Mesenchymal stem cell (in vitro differentiated cells and primary cell): ENCODE results near the gene MAN1B1.

Experiments
- DNase-seq: peaks from one replicate; pipeline ENCODE4 v3.0.0-alpha.2; 2013
- H2AFZ ChIP-seq: one replicate; pipeline ENCODE4 v1.6.1; 2013; ENCODE audit warnings: low read depth, mild to moderate bottlenecking, control low read depth, inconsistent platforms, low read length, moderate library complexity
- H2AK5ac ChIP-seq: 2 replicates; pipeline ENCODE4 v1.6.1; 2013; ENCODE audit warnings: low read length, moderate library complexity, mild to moderate bottlenecking, inconsistent platforms; ENCODE audit not compliant: severe bottlenecking
- H2BK120ac ChIP-seq: one replicate; pipeline ENCODE4 v1.6.1; 2013; ENCODE audit warnings: low read depth, mild to moderate bottlenecking, inconsistent platforms, low read length, moderate library complexity
- H2BK12ac ChIP-seq, 2 experiments: one replicate each; pipeline ENCODE4 v1.6.1; 2013; ENCODE audit warnings: inconsistent platforms in 2 of 2, low read length in 2 of 2, mild to moderate bottlenecking in 2 of 2, moderate library complexity in 2 of 2, control low read depth in 1 of 2
- H2BK15ac ChIP-seq: one replicate; pipeline ENCODE4 v1.6.1; 2013; ENCODE audit warnings: mild to moderate bottlenecking, low read depth, inconsistent platforms; ENCODE audit not compliant: poor library complexity, severe bottlenecking
- H2BK5ac ChIP-seq: 2 replicates; pipeline ENCODE4 v1.6.1; 2013; ENCODE audit warnings: low read depth, mild to moderate bottlenecking, low read length, control low read depth, inconsistent platforms; ENCODE audit not compliant: poor library complexity, severe bottlenecking
- H3K14ac ChIP-seq, 2 experiments: one replicate each; pipeline ENCODE4 v1.6.1; 2013; ENCODE audit warnings: inconsistent platforms in 2 of 2, low read length in 2 of 2, control low read depth in 1 of 2, mild to moderate bottlenecking in 1 of 2, moderate library complexity in 1 of 2
- H3K18ac ChIP-seq, 2 experiments: one replicate each; pipeline ENCODE4 v1.6.1; 2013; ENCODE audit warnings: inconsistent platforms in 2 of 2, low read length in 2 of 2, control low read depth in 1 of 2, low read depth in 1 of 2, mild to moderate bottlenecking in 1 of 2
- H3K23ac ChIP-seq, 2 experiments: one replicate each; pipeline ENCODE4 v1.6.1; 2013; ENCODE audit warnings: inconsistent platforms in 2 of 2, low read length in 2 of 2, mild to moderate bottlenecking in 2 of 2, moderate library complexity in 2 of 2, control low read depth in 1 of 2
- H3K27ac ChIP-seq: 2 replicates; pipeline ENCODE4 v1.5.1; 2013; ENCODE audit warnings: mild to moderate bottlenecking, moderate library complexity, low read length, control low read depth, inconsistent platforms; ENCODE audit not compliant: poor library complexity, severe bottlenecking
- H3K27me3 ChIP-seq, 2 experiments: 2 replicates each; pipeline versions ENCODE4 v1.6.1 to v1.7.0; 2013; ENCODE audit warnings: low read length in 2 of 2, mild to moderate bottlenecking in 2 of 2, moderate library complexity in 2 of 2, control low read depth in 1 of 2, inconsistent platforms in 1 of 2; ENCODE audit not compliant: control insufficient read depth in 1 of 2, insufficient read depth in 1 of 2
- H3K36me3 ChIP-seq, 2 experiments: 2 replicates each; pipeline versions ENCODE4 v1.6.1 to v1.7.0; 2013; ENCODE audit warnings: low read length in 2 of 2, control low read depth in 1 of 2, inconsistent platforms in 1 of 2, low read depth in 1 of 2, mild to moderate bottlenecking in 1 of 2; ENCODE audit not compliant: insufficient read depth in 2 of 2, control insufficient read depth in 1 of 2
- H3K4ac ChIP-seq, 2 experiments: one replicate each; pipeline ENCODE4 v1.6.1; 2013; ENCODE audit warnings: inconsistent platforms in 2 of 2, low read length in 2 of 2, mild to moderate bottlenecking in 2 of 2, moderate library complexity in 2 of 2, control low read depth in 1 of 2, low read depth in 1 of 2
- H3K4me1 ChIP-seq: 2 replicates; pipeline ENCODE4 v1.6.1; 2013; ENCODE audit warnings: low read depth, low read length, control low read depth; ENCODE audit not compliant: control insufficient read depth, insufficient read depth
- H3K4me2 ChIP-seq: 2 replicates; pipeline ENCODE4 v1.6.1; 2013; ENCODE audit warnings: low read length, mild to moderate bottlenecking, inconsistent platforms; ENCODE audit not compliant: poor library complexity, severe bottlenecking
- H3K4me3 ChIP-seq, 2 experiments: 2 replicates each; pipeline versions ENCODE4 v1.5.1 to v1.7.0; 2013; ENCODE audit warnings: low read length in 2 of 2, mild to moderate bottlenecking in 2 of 2, control low read depth in 1 of 2, low read depth in 1 of 2; ENCODE audit not compliant: insufficient read depth in 1 of 2
- H3K79me1 ChIP-seq: replicated peaks from 2 replicates; pipeline ENCODE4 v1.6.1; 2013; ENCODE audit warnings: mild to moderate bottlenecking, control low read depth, low read length, inconsistent platforms; ENCODE audit not compliant: poor library complexity, severe bottlenecking
- H3K9ac ChIP-seq: 2 replicates; pipeline ENCODE4 v1.7.0; 2013; ENCODE audit warnings: mild to moderate bottlenecking, low read length, moderate library complexity
- H3K9me3 ChIP-seq: 2 replicates; pipeline ENCODE4 v1.7.0; 2013; ENCODE audit warnings: mild to moderate bottlenecking, low read length; ENCODE audit not compliant: control insufficient read depth
- H4K8ac ChIP-seq: one replicate; pipeline ENCODE4 v1.6.1; 2013; ENCODE audit warnings: inconsistent platforms, mild to moderate bottlenecking, low read length, moderate library complexity
- H4K91ac ChIP-seq: one replicate; pipeline ENCODE4 v1.6.1; 2013; ENCODE audit warnings: mild to moderate bottlenecking, low read length, inconsistent platforms
- WGBS: methylation state at CpG from one replicate; pipeline ENCODE4 v1.1.7; 2013; ENCODE audit warnings: mixed read lengths; 5-methylcytosine and 5-hydroxymethylcytosine counted together

The MAN1B1 gene

DNA sequence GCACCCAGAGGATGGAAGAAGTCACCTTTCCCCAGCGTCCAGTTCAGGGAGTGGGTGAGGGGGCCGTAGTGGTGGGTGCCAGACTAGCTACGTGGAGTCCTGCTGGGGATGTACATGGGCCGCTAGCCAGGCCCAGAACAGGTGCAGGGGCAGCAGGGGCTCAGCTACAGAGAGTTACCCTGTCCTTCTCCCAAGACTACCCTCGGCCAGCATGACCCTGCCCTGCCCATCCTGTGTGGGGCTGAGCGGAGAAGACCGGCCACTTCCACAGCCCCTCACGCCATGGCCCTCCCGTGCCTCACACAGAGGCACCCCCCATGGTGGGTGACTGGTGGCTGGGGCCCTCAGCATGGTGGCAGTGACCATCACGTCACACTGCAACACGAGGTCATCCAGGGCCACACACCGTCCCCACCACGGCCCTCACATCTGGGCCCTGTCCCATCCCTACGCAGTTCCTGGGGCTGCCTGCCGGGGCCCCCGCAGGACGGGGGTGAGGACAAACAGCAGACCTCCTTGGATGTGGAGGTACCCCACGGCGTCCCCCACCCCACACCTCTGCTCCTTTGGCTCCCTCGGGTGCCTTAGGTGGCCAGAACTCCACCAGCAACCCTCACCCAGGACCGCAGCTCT lies 28.7 kb downstream of the MAN1B1 start:
- Histone ChIP-seq H3K9ac (peak overlapping the region; percentile 62), H2BK5ac (no peak overlapping the region), H3K14ac (no peak overlapping the region), H2BK120ac (no peak overlapping the region), H3K27ac (no peak overlapping the region), H3K27me3 (no peaks in the 10 kb centered on the region), H4K8ac (peak overlapping the region; percentile 35), H3K4me1 (peaks cover 18% of the 10 kb centered on the region), H2BK15ac (no peak overlapping the region), H3K4me2 (no peak overlapping the region), H3K18ac (no peak overlapping the region), H3K79me1 (peaks cover 6% of the 10 kb centered on the region), H2AFZ (no peak overlapping the region), H3K36me3 (peaks cover 21 to 37% of the 10 kb centered on the region in 2 experiments), H2AK5ac (no peak overlapping the region), H3K9me3 (no peaks in the 10 kb centered on the region), H2BK12ac (peak overlapping the region; percentile 18 to 29), H4K91ac (no peak overlapping the region), H3K4me3 (peak overlapping the region in 1 of 2 experiments; percentile 73), H3K23ac (no peak overlapping the region), H3K4ac (no peak overlapping the region)
- 89% methylated on average over 21 of the region's 21 CpGs for WGBS
- DNase-seq = no peak

- Histone ChIP-seq H2AFZ (no peak overlapping the region), H3K23ac (no peak overlapping the region), H2BK15ac (no peak overlapping the region), H4K91ac (no peak overlapping the region), H2AK5ac (no peak overlapping the region), H3K79me1 (peaks cover 6% of the 10 kb centered on the region), H3K14ac (no peak overlapping the region), H3K4me1 (peaks cover 18% of the 10 kb centered on the region), H3K27me3 (no peaks in the 10 kb centered on the region), H3K4me2 (no peak overlapping the region), H4K8ac (no peak overlapping the region), H2BK120ac (no peak overlapping the region), H2BK12ac (no peak overlapping the region), H2BK5ac (no peak overlapping the region), H3K9ac (no peak overlapping the region), H3K18ac (no peak overlapping the region), H3K36me3 (peaks cover 15 to 31% of the 10 kb centered on the region in 2 experiments), H3K27ac (no peak overlapping the region), H3K9me3 (no peaks in the 10 kb centered on the region), H3K4ac (no peak overlapping the region), H3K4me3 (no peak overlapping the region)
- 64% methylated on average over 5 of the region's 6 CpGs for WGBS
- DNase-seq = no peak
These were observed 29.3 kb downstream of the MAN1B1 start for GRCh38 chr9:137116027-137116507.

DNA sequence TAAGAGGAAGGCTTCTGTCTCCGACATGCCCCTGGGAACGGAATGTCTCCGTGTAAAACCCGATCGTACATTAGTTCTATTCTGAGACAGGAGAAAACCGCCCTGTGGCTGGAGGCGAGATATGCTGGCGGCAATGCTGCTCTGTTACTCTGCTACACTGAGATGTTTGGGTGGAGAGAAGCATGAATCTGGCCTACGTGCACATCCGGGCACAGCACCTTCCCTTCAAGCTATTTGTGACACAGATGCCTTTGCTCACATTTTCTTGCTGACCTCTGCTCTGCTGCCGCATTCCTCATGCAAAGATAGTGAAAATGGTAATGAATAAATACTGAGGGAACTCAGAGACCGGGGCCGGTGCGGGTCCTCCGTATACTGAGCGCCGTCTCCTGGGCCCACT lies 29.9 kb downstream of the MAN1B1 start:
- Histone ChIP-seq H3K27ac (no peak overlapping the region), H3K36me3 (peaks cover 10 to 27% of the 10 kb centered on the region in 2 experiments), H4K8ac (no peak overlapping the region), H3K9ac (no peak overlapping the region), H3K14ac (no peak overlapping the region), H3K4me2 (no peak overlapping the region), H3K23ac (no peak overlapping the region), H2AFZ (no peak overlapping the region), H3K79me1 (peaks cover 6% of the 10 kb centered on the region), H3K4me1 (peaks cover 19% of the 10 kb centered on the region), H2BK120ac (no peak overlapping the region), H3K4me3 (no peak overlapping the region), H2BK5ac (no peak overlapping the region), H2BK15ac (no peak overlapping the region), H3K4ac (no peak overlapping the region), H3K27me3 (no peaks in the 10 kb centered on the region), H4K91ac (no peak overlapping the region), H2AK5ac (no peak overlapping the region), H3K18ac (no peak overlapping the region), H2BK12ac (no peak overlapping the region), H3K9me3 (no peaks in the 10 kb centered on the region)
- 74% methylated on average over 14 of the region's 17 CpGs for WGBS
- no peak for DNase-seq

GRCh38 chr9:137117269-137117731 lies 30.5 kb downstream of the MAN1B1 start:
- Histone ChIP-seq H3K14ac (no peak overlapping the region), H2BK15ac (no peak overlapping the region), H2AK5ac (no peak overlapping the region), H3K4me2 (no peak overlapping the region), H3K18ac (no peak overlapping the region), H3K9me3 (no peaks in the 10 kb centered on the region), H4K91ac (peak overlapping the region; percentile 61), H3K23ac (no peak overlapping the region), H3K4ac (no peak overlapping the region), H4K8ac (no peak overlapping the region), H3K4me1 (peaks cover 19% of the 10 kb centered on the region), H2BK5ac (no peak overlapping the region), H3K9ac (no peak overlapping the region), H3K4me3 (no peak overlapping the region), H2AFZ (no peak overlapping the region), H3K27ac (no peak overlapping the region), H2BK120ac (no peak overlapping the region), H3K79me1 (peaks cover 7% of the 10 kb centered on the region), H3K27me3 (no peaks in the 10 kb centered on the region), H3K36me3 (peaks cover 5 to 21% of the 10 kb centered on the region in 2 experiments), H2BK12ac (no peak overlapping the region)
- no peak for DNase-seq
- WGBS = 93% methylated on average over 15 of the region's 15 CpGs
